HG03060 (cell line): ENCODE data around the gene BUD23.
"Not testable (repeated sequence)": the region's sequence is repeated elsewhere in the genome, so short reads cannot be mapped to it uniquely, and the experiment has no call there.

Experiments
- ATAC-seq: cut with Tn5 transposase; IDR thresholded peaks from one replicate; pipeline ENCODE4 v1.9.1; 2021; ENCODE audit warnings: low read depth, moderate number of reproducible peaks; ENCODE audit not compliant: unreplicated experiment

Gene BUD23

GRCh38 chr7:73700069-73700423, 16.6 kb downstream of the BUD23 start:
- ATAC-seq: no peak

GRCh38 chr7:73700581-73701134, 17.3 kb downstream of the BUD23 start:
- ATAC-seq: no peak

GRCh38 chr7:73701357-73701995, 18.1 kb downstream of the BUD23 start:
- no peak for ATAC-seq

- no peak for ATAC-seq
Measured at GRCh38 chr7:73702226-73702625, 18.8 kb downstream of the BUD23 start.

GRCh38 chr7:73702665-73703064, 19.3 kb downstream of the BUD23 start:
- ATAC-seq: no peak

GRCh38 chr7:73703225-73703624, 19.8 kb downstream of the BUD23 start:
- no peak for ATAC-seq

- no peak for ATAC-seq
Measured at GRCh38 chr7:73703757-73704639, 20.6 kb downstream of the BUD23 start.

- ATAC-seq: no peak
Measured at GRCh38 chr7:73704640-73705550, 21.5 kb downstream of the BUD23 start.

GRCh38 chr7:73705551-73705920, 22.1 kb downstream of the BUD23 start:
- no peak for ATAC-seq

GRCh38 chr7:73706126-73707044, 23.0 kb downstream of the BUD23 start:
- ATAC-seq: no peak

GRCh38 chr7:73707045-73707631, 23.7 kb downstream of the BUD23 start:
- ATAC-seq: no peak

GRCh38 chr7:73708961-73709549, 25.7 kb downstream of the BUD23 start:
- no peak for ATAC-seq

GRCh38 chr7:73712773-73713172, 29.4 kb downstream of the BUD23 start:
- ATAC-seq: no peak

- not testable (repeated sequence) for ATAC-seq
Measured at GRCh38 chr7:73713319-73713718, 29.9 kb downstream of the BUD23 start.

GRCh38 chr7:73715648-73716317, 32.4 kb downstream of the BUD23 start:
- ATAC-seq: no peak

- no peak for ATAC-seq
Measured at GRCh38 chr7:73716318-73716890, 33.0 kb downstream of the BUD23 start.

GRCh38 chr7:73717025-73717807, 33.8 kb downstream of the BUD23 start:
- no peak for ATAC-seq
